Skeletal muscle cell (primary cell): ENCODE results near the gene NDC1.
A peak's percentile ranks its signal among the peaks of the same experiment; 100 is the strongest.
"Not testable (repeated sequence)": the region's sequence is repeated elsewhere in the genome, so short reads cannot be mapped to it uniquely, and the experiment has no call there.

Experiments used
- DNase-seq: peaks from one replicate; pipeline ENCODE4 v3.0.0-alpha.2; 2010; ENCODE audit warnings: low read depth
- H3K4me3 ChIP-seq: 2 replicates; pipeline ENCODE4 v1.5.1; 2011; ENCODE audit warnings: low read depth, mild to moderate bottlenecking, control low read depth, low read length, moderate library complexity

Gene NDC1, protein sequence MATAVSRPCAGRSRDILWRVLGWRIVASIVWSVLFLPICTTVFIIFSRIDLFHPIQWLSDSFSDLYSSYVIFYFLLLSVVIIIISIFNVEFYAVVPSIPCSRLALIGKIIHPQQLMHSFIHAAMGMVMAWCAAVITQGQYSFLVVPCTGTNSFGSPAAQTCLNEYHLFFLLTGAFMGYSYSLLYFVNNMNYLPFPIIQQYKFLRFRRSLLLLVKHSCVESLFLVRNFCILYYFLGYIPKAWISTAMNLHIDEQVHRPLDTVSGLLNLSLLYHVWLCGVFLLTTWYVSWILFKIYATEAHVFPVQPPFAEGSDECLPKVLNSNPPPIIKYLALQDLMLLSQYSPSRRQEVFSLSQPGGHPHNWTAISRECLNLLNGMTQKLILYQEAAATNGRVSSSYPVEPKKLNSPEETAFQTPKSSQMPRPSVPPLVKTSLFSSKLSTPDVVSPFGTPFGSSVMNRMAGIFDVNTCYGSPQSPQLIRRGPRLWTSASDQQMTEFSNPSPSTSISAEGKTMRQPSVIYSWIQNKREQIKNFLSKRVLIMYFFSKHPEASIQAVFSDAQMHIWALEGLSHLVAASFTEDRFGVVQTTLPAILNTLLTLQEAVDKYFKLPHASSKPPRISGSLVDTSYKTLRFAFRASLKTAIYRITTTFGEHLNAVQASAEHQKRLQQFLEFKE

GRCh38 chr1:53837924-53838653, at the start of gene NDC1:
Gene NDC1, minus strand, starts transcription at chr1:53838296. Its CDS starts 35 bp downstream, at chr1:53838261.
- peak; percentile 85 for DNase-seq
- peak within 1 kb of the TSS; percentile 79 for H3K4me3 ChIP-seq

- not testable (repeated sequence) for H3K4me3 ChIP-seq, DNase-seq
Observed at GRCh38 chr1:53883600-53883999, 45.5 kb upstream of the NDC1 start.

GRCh38 chr1:53881853-53882252, 43.8 kb upstream of the NDC1 start:
- DNase-seq, H3K4me3 ChIP-seq: not testable (repeated sequence)

DNA sequence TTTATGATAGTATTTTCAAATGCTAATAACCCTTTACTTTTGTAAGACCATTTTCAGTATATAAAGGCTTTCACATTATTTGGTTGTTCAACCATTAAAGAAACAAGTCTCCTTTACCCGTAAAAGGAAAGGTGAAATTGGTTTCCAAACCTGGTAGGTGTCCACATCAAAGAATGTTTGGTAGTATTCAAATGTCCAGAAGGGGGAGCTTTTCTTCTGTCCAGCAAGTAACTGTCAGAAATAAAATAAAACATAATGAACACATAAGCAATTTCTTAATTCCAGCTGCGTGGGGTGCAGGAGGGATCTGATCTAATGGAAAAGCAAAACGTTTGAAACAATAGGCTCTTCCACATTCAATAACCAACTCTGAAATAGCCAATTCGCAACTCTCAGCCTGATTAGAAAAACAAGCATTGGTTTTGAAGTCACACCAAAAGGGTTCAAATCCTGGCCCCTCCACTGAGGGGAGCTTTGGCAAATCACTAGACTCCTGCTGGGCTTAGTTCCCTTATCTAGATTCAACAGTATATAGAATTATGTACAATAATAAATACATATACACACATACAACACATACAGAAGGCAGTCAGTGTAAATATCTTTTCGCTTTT, 40.5 kb upstream of the NDC1 start:
- peak; percentile 21 for DNase-seq
- no peak overlapping the region for H3K4me3 ChIP-seq

DNA sequence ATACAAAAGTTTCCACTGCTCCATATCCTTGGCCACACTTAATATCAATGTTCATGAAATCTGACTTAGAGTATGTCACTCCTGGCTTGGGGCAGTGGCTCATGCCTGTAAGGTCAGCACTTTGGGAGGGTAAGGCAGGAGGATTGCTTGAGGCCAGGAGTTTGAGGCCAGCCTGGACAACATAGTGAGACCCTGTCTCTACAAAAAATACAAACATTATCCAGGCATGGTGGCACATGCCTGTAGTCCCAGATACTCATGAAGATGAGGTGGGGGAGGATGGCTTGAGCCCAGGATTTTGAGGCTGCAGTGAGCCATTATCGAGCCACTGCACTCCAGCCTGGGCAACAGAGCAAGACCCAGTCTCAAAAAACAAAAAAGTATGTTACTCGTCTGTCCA, 37.1 kb upstream of the NDC1 start:
- DNase-seq, H3K4me3 ChIP-seq: not testable (repeated sequence)

- DNase-seq = no peak
- H3K4me3 ChIP-seq = no peak overlapping the region
Observed at GRCh38 chr1:53871773-53872484, 33.8 kb upstream of the NDC1 start.

DNA sequence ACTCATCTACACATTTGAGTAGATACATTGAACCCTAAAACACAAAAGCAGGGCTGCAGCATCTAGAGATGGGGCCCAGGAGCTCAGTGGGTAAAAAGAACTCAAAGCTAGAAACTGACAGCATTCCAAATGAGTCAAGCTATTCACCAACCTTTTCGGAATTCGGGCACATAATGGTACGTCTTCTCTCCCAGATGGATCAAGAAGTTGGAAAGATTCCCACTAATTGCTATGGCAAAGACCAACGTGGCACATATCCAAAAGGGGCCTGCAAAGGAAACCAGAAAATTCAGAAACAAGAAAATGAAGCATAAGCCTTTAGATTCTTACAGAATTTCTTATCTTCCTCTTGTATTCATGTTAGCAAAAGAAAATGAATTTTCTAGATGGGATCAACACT, 33.1 kb upstream of the NDC1 start:
- H3K4me3 ChIP-seq = no peak overlapping the region
- DNase-seq = no peak

- no peak for DNase-seq
- no peak overlapping the region for H3K4me3 ChIP-seq
Observed at GRCh38 chr1:53869454-53870117, 31.5 kb upstream of the NDC1 start.

GRCh38 chr1:53868565-53868964, 30.5 kb upstream of the NDC1 start:
- no peak for DNase-seq
- no peak overlapping the region for H3K4me3 ChIP-seq

DNA sequence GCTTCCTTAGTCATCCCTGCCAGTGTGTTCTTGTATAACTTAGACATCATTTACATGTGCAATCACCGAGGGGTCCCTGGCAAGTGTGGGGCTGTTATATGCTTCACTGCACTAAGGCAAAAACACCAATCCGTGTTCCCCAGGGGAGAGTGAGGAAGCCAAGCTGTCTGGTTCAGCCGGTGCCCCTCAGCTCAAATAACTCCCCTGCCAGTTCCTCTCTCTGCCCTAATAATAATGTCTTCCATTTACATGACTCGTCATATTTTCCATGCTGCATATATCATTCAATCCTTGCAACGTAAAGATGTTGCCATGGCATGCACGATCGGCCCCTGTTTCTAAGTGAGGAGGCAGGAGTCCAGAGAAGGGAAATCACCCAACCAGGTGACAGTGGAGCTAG, 24.4 kb upstream of the NDC1 start:
- no peak overlapping the region for H3K4me3 ChIP-seq
- DNase-seq = no peak

DNA sequence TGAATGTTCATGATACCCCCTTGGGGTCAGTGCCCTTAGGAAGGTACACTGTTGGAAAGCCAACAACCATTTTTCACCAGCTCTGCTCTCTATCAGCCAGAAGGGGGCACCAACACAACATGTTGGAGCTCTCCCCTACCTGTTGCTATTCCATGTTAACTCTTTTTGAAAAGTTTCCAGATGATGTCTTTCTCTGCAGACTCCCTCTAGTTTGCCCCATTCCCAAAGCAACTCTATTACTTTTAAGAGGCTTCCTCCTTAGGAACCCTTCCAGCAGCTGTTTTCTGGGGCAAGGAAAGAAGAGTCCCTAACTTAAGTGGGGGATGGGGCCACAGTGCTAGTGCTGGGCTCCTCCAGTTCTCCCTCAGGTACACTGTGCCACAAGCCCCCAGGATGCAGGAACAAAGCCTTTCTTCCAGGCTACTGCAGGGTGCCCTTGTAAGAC, 22.9 kb upstream of the NDC1 start:
- peak; percentile 9 for DNase-seq
- no peak overlapping the region for H3K4me3 ChIP-seq

GRCh38 chr1:53851571-53852285, 13.6 kb upstream of the NDC1 start:
- H3K4me3 ChIP-seq = no peak overlapping the region
- no peak for DNase-seq

GRCh38 chr1:53850082-53850673, 12.1 kb upstream of the NDC1 start:
- DNase-seq = no peak
- no peak overlapping the region for H3K4me3 ChIP-seq

- H3K4me3 ChIP-seq = no peak overlapping the region
- DNase-seq = no peak
Observed at GRCh38 chr1:53847980-53848379, 9.9 kb upstream of the NDC1 start.

- H3K4me3 ChIP-seq = no peak overlapping the region
- DNase-seq = no peak
Observed at GRCh38 chr1:53842347-53842746, 4.3 kb upstream of the NDC1 start.

DNA sequence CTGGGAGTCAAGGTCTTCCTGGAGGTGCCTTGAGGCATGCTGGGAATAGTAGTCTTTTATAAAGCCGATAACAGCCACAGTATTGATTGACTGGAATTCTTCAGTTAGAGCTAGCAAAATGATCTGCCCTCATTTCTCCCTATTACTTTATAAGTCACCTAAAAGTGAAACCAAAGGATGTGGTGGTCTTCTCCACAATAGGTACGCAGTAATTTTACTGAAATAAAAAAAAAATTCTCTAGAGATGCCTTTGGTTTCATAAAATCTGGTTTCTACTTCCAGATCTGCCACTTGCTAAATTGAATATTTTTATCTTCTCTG, 518 bp upstream of the NDC1 start:
- H3K4me3 ChIP-seq = peak overlapping the region; percentile 79
- DNase-seq = no peak

- H3K4me3 ChIP-seq = peak overlapping the region; percentile 79
- no peak for DNase-seq
Observed at GRCh38 chr1:53837646-53837923, 511 bp downstream of the NDC1 start.

DNA sequence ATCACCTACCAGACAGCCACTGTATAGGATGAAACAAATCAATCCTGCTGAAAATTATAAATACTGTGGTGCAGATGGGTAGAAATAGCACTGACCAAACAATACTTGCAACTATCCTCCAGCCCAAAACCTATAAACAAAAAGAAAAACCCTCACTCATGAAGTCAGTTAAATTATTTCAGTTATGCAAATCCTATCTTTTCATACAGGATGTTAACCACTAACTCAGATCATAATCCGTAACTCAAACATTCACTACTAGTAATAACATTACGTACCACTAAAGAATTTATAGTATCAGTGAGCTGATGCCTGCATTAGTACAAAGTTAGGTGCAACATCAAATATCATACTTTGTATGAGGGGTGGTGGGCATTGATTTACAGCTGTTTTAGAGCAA, 2.6 kb downstream of the NDC1 start:
- no peak for DNase-seq
- H3K4me3 ChIP-seq = no peak overlapping the region
